NB4 (cell line): Measurements from ENCODE around the gene PRR5L.

Source experiments
- MYC ChIP-seq: IDR thresholded peaks from 2 replicates; pipeline ENCODE4 v1.6.1; 2011; ENCODE audit warnings: low read depth, low read length
- POLR2A ChIP-seq: IDR thresholded peaks from 2 replicates; pipeline ENCODE4 v1.6.1; 2011; ENCODE audit warnings: mild to moderate bottlenecking; ENCODE audit not compliant: insufficient read length; ENCODE audit errors: extremely low read depth
- TF ChIP-seq, protein P1 (sequence below): IDR thresholded peaks from one replicate; pipeline ENCODE4 v1.5.1; 2012; ENCODE audit warnings: low read depth, low read length
- TF ChIP-seq, protein P2 (sequence below): IDR thresholded peaks from 2 replicates; pipeline ENCODE4 v1.6.1; 2011; ENCODE audit warnings: low read depth, low read length

DNA sequence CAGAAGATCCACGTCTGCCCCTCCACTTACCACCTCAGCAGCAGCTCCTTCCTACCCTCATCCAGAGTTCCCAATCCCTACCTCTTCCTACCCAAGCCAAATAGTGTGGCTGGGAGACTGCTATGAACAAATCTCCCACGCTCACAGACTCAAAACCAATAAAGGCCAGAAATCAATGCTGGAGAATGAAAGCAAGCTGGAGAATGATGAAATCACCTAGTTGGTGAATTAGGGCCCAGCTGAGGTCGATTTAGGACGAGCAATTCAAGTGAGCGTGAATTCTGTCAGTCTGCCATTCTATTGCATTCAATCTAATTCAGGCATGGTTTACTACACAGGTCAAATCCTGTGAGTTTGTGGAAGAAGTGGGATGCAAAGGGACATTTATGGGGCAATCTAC, 29.3 kb upstream of the PRR5L start:
- TF ChIP-seq, protein P1, sequence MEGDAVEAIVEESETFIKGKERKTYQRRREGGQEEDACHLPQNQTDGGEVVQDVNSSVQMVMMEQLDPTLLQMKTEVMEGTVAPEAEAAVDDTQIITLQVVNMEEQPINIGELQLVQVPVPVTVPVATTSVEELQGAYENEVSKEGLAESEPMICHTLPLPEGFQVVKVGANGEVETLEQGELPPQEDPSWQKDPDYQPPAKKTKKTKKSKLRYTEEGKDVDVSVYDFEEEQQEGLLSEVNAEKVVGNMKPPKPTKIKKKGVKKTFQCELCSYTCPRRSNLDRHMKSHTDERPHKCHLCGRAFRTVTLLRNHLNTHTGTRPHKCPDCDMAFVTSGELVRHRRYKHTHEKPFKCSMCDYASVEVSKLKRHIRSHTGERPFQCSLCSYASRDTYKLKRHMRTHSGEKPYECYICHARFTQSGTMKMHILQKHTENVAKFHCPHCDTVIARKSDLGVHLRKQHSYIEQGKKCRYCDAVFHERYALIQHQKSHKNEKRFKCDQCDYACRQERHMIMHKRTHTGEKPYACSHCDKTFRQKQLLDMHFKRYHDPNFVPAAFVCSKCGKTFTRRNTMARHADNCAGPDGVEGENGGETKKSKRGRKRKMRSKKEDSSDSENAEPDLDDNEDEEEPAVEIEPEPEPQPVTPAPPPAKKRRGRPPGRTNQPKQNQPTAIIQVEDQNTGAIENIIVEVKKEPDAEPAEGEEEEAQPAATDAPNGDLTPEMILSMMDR = no peak
- TF ChIP-seq, protein P2, sequence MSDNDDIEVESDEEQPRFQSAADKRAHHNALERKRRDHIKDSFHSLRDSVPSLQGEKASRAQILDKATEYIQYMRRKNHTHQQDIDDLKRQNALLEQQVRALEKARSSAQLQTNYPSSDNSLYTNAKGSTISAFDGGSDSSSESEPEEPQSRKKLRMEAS = no peak
- TF ChIP-seq POLR2A = no peak
- no peak for TF ChIP-seq MYC
